WTC11 (cell line): ENCODE data around the gene MEPCE. TPM values are rescaled to one million over a fixed set of nuclear protein-coding genes. Genes with fewer than 3 reads are reported as not detected.

Experiments
- ATAC-seq: fragments of 200-7000 bp; cut with Tn5 transposase; 2 replicates; pipeline ENCODE4 v1.10.0; 2021; ENCODE audit warnings: mild to moderate bottlenecking, moderate library complexity
- CTCF ChIA-PET: fragments of 300-600 bp; sonication (Branson Sonifier 250); formaldehyde crosslinking; loops from one replicate; lab custom pipeline; 2021; ENCODE audit warnings: antibody characterized with exemption; lab: Charles Lee
- POLR2A ChIA-PET: fragments of 350-600 bp; sonication (Branson Sonifier 250); formaldehyde crosslinking; loops from one replicate; lab custom pipeline; 2021; ENCODE audit warnings: antibody characterized with exemption; lab: Charles Lee
- DNase-seq: peaks from one replicate; pipeline ENCODE4 v3.0.0; 2021; ENCODE audit warnings: low spot score
- H3K27ac Mint-ChIP-seq: 2 replicates; pipeline ENCODE4 v1.8.0; 2021; ENCODE audit warnings: mixed read lengths
- H3K27me3 Mint-ChIP-seq: 2 replicates; pipeline ENCODE4 v1.8.0; 2021; ENCODE audit warnings: low read depth, mild to moderate bottlenecking, moderate library complexity, mixed read lengths
- H3K36me3 Mint-ChIP-seq: 2 replicates; pipeline ENCODE4 v1.8.0; 2021; ENCODE audit warnings: mixed read lengths
- H3K4me1 Mint-ChIP-seq: 2 replicates; pipeline ENCODE4 v1.8.0; 2022; ENCODE audit warnings: mixed read lengths
- H3K4me3 Mint-ChIP-seq: 2 replicates; pipeline ENCODE4 v1.8.0; 2021; ENCODE audit warnings: mild to moderate bottlenecking, moderate library complexity, mixed read lengths
- H3K9me3 Mint-ChIP-seq: 2 replicates; pipeline ENCODE4 v1.8.0; 2021; ENCODE audit warnings: mixed read lengths
- ATF1 ChIP-seq: sonication (generic); formaldehyde crosslinking; IDR thresholded peaks from 2 replicates; pipeline ENCODE4 v1.8.1; 2023; ENCODE audit warnings: mild to moderate bottlenecking, moderate library complexity, missing genetic modification reagents
- CDX4 ChIP-seq: fragments of 250-450 bp; sonication (Bioruptor Pico); IDR thresholded peaks from 2 replicates; pipeline ENCODE4 v1.9.0; 2021; ENCODE audit warnings: moderate library complexity, mild to moderate bottlenecking, inconsistent platforms, borderline replicate concordance
- E2F1 ChIP-seq: sonication (generic); formaldehyde crosslinking; IDR thresholded peaks from 2 replicates; pipeline ENCODE4 v1.8.0; 2022; ENCODE audit warnings: mild to moderate bottlenecking, missing genetic modification reagents
- ERG ChIP-seq: fragments of 250-450 bp; sonication (Bioruptor Pico); IDR thresholded peaks from 2 replicates; pipeline ENCODE4 v1.8.0; 2021; ENCODE audit warnings: mild to moderate bottlenecking
- FOXJ3 ChIP-seq: sonication (generic); formaldehyde crosslinking; IDR thresholded peaks from 2 replicates; pipeline ENCODE4 v1.9.0; 2021; ENCODE audit warnings: missing genetic modification reagents, mild to moderate bottlenecking, borderline replicate concordance
- FOXK1 ChIP-seq: sonication (generic); formaldehyde crosslinking; IDR thresholded peaks from 2 replicates; pipeline ENCODE4 v1.8.0; 2022; ENCODE audit warnings: mild to moderate bottlenecking, moderate library complexity, missing genetic modification reagents
- FOXP1 ChIP-seq: sonication (generic); formaldehyde crosslinking; IDR thresholded peaks from 2 replicates; pipeline ENCODE4 v1.8.0; 2022; ENCODE audit warnings: missing genetic modification reagents, mild to moderate bottlenecking, moderate library complexity, borderline replicate concordance
- GABPB1 ChIP-seq: sonication (generic); formaldehyde crosslinking; IDR thresholded peaks from 2 replicates; pipeline ENCODE4 v1.8.1; 2023; ENCODE audit warnings: mild to moderate bottlenecking, missing genetic modification reagents
- GRHL2 ChIP-seq: fragments of 250-450 bp; sonication (Bioruptor Pico); IDR thresholded peaks from 2 replicates; pipeline ENCODE4 v1.8.0; 2022; ENCODE audit warnings: mild to moderate bottlenecking, moderate library complexity; ENCODE audit not compliant: insufficient replicate concordance, severe bottlenecking
- IRF2 ChIP-seq: sonication (generic); formaldehyde crosslinking; IDR thresholded peaks from 2 replicates; pipeline ENCODE4 v1.8.0; 2022; ENCODE audit warnings: low read depth, missing genetic modification reagents, borderline replicate concordance
- MLX ChIP-seq: sonication (generic); formaldehyde crosslinking; IDR thresholded peaks from 2 replicates; pipeline ENCODE4 v1.8.1; 2023; ENCODE audit warnings: mild to moderate bottlenecking, missing genetic modification reagents, moderate library complexity
- MYBL2 ChIP-seq: sonication (generic); formaldehyde crosslinking; IDR thresholded peaks from 2 replicates; pipeline ENCODE4 v1.8.1; 2023; ENCODE audit warnings: mild to moderate bottlenecking, moderate library complexity, missing genetic modification reagents
- NFYB ChIP-seq: sonication (generic); formaldehyde crosslinking; conservative IDR thresholded peaks from 2 replicates; pipeline ENCODE4 v1.8.0; 2022; ENCODE audit warnings: low read depth, missing genetic modification reagents
- RELA ChIP-seq: sonication (generic); formaldehyde crosslinking; IDR thresholded peaks from 2 replicates; pipeline ENCODE4 v1.8.1; 2022; ENCODE audit warnings: missing genetic modification reagents, mild to moderate bottlenecking, borderline replicate concordance
- SOX15 ChIP-seq: fragments of 250-450 bp; sonication (Bioruptor Pico); IDR thresholded peaks from 2 replicates; pipeline ENCODE4 v1.9.0; 2021; ENCODE audit warnings: mild to moderate bottlenecking
- ZBTB43 ChIP-seq: sonication (generic); formaldehyde crosslinking; IDR thresholded peaks from 2 replicates; pipeline ENCODE4 v1.8.1; 2023; ENCODE audit warnings: mild to moderate bottlenecking, missing genetic modification reagents
- ZMAT4 ChIP-seq: fragments of 250-450 bp; sonication (Bioruptor Pico); IDR thresholded peaks from 2 replicates; pipeline ENCODE4 v1.9.0; 2021; ENCODE audit warnings: mild to moderate bottlenecking
- ZNF396 ChIP-seq: fragments of 250-450 bp; sonication (Bioruptor Pico); IDR thresholded peaks from 2 replicates; pipeline ENCODE4 v1.8.0; 2021; ENCODE audit warnings: mild to moderate bottlenecking, moderate library complexity, borderline replicate concordance
- ZNF425 ChIP-seq: fragments of 250-450 bp; sonication (Bioruptor Pico); conservative IDR thresholded peaks from 2 replicates; pipeline ENCODE4 v1.9.0; 2021; ENCODE audit warnings: mild to moderate bottlenecking
- total RNA-seq: library from RNA; stranded (reverse); gene quantifications from 3 replicates; pipeline ENCODE4 v1.2.3, GENCODE V29; 2021

MEPCE gene
- total RNA-seq, 1 experiment from 2014 or later: 41.9 TPM

GRCh38 chr7:100431286-100431735 lies 1.7 kb downstream of the MEPCE start:
- DNase-seq (no peak), ATAC-seq (no peak)
- H3K27me3 Mint-ChIP-seq: peaks cover 23% of the 10 kb centered on the region
- TF ChIP-seq IRF2 (no peak), ZNF396 (CRISPR knock-in tag) (no peak), FOXP1 (CRISPR knock-in tag) (0 out of 2 replicates have a peak, but pooled peaks have one; percentile 25)
- H3K4me3 Mint-ChIP-seq: peak overlapping the region; percentile 77
- H3K36me3 Mint-ChIP-seq: peaks cover 33% of the 10 kb centered on the region
- H3K27ac Mint-ChIP-seq: peak overlapping the region; percentile 92
- peaks cover 36% of the 10 kb centered on the region for H3K4me1 Mint-ChIP-seq
- ChIA-PET POLR2A (interaction anchor here (0.6 kb wide), 1 partner anchor 16 kb away, joined by 3 read pairs; no protein-coding TSS in a partner anchor), CTCF (no interaction called here)
- peaks cover 4% of the 10 kb centered on the region; the same call in 1 of the 2 replicates for H3K9me3 Mint-ChIP-seq

- Mint-ChIP-seq H3K36me3 (peaks cover 33% of the 10 kb centered on the region), H3K27ac (peak overlapping the region; percentile 92), H3K9me3 (peaks cover 4% of the 10 kb centered on the region; the same call in 1 of the 2 replicates)
- CTCF ChIA-PET: interaction anchor here (1.0 to 2.4 kb wide), 2 partner anchors 19 to 23 kb away, joined by 3 to 14 read pairs; no protein-coding TSS in a partner anchor
- no peak for ATAC-seq
- TF ChIP-seq FOXJ3 (no peak), SOX15 (CRISPR knock-in tag) (no peak), RELA (CRISPR knock-in tag) (no peak), ATF1 (CRISPR knock-in tag) (no peak)
- TF ChIP-seq, all 79 proteins: peak for 0
- Mint-ChIP-seq H3K4me3 (peak overlapping the region; percentile 77), H3K4me1 (peaks cover 36% of the 10 kb centered on the region), H3K27me3 (peaks cover 23% of the 10 kb centered on the region)
- no peak for DNase-seq
- POLR2A ChIA-PET: no interaction called here
These were observed 2.4 kb downstream of the MEPCE start for GRCh38 chr7:100432053-100432452.

- Mint-ChIP-seq H3K9me3 (peaks cover 3% of the 10 kb centered on the region; the same call in 1 of the 2 replicates), H3K4me1 (peaks cover 36% of the 10 kb centered on the region), H3K36me3 (peaks cover 33% of the 10 kb centered on the region), H3K27me3 (peaks cover 16% of the 10 kb centered on the region)
- CTCF ChIA-PET: interaction anchor here (1.0 to 2.4 kb wide), 2 partner anchors 18 to 23 kb away, joined by 3 to 14 read pairs; no protein-coding TSS in a partner anchor
- no peak for DNase-seq
- TF ChIP-seq NFYB (no peak), CDX4 (CRISPR knock-in tag) (no peak), ZBTB43 (CRISPR knock-in tag) (no peak), GRHL2 (CRISPR knock-in tag) (no peak), GABPB1 (no peak), MYBL2 (CRISPR knock-in tag) (no peak), E2F1 (CRISPR knock-in tag) (no peak)
- TF ChIP-seq, all 79 proteins: peak for 0
- peak overlapping the region; percentile 92 for H3K27ac Mint-ChIP-seq
- ATAC-seq: no peak
- POLR2A ChIA-PET: no interaction called here
- peak overlapping the region; percentile 77; the same call in 1 of the 2 replicates for H3K4me3 Mint-ChIP-seq
These were observed 3.1 kb downstream of the MEPCE start for GRCh38 chr7:100432621-100433275.

GRCh38 chr7:100433276-100433591 lies 3.6 kb downstream of the MEPCE start:
- no peak for DNase-seq
- ATAC-seq: no peak
- H3K4me3 Mint-ChIP-seq: no peak overlapping the region
- no peaks in the 10 kb centered on the region for H3K9me3 Mint-ChIP-seq
- H3K27ac Mint-ChIP-seq: peak overlapping the region; percentile 93
- H3K27me3 Mint-ChIP-seq: peaks cover 11% of the 10 kb centered on the region; the same call in 1 of the 2 replicates
- POLR2A ChIA-PET: no interaction called here
- peaks cover 29% of the 10 kb centered on the region for H3K36me3 Mint-ChIP-seq
- CTCF ChIA-PET: interaction anchor here (2.4 kb wide), 1 partner anchor 22 kb away, joined by 14 read pairs; no protein-coding TSS in a partner anchor
- H3K4me1 Mint-ChIP-seq: peaks cover 36% of the 10 kb centered on the region
- TF ChIP-seq ZMAT4 (CRISPR knock-in tag) (no peak), FOXK1 (no peak), ERG (CRISPR knock-in tag) (no peak), MLX (CRISPR knock-in tag) (no peak), E2F1 (CRISPR knock-in tag) (no peak), ZNF425 (CRISPR knock-in tag) (no peak)
